SH-SY5Y (cell line): Measurements from ENCODE around the gene DPP10.

Experiments
- GATA2 ChIP-seq: IDR thresholded peaks from 2 replicates; pipeline ENCODE4 v1.6.1; 2011; ENCODE audit warnings: mild to moderate bottlenecking, low read depth, low read length
- GATA3 ChIP-seq: IDR thresholded peaks from 2 replicates; pipeline ENCODE4 v1.6.1; 2011; ENCODE audit warnings: low read depth, mild to moderate bottlenecking, low read length, moderate library complexity

DNA sequence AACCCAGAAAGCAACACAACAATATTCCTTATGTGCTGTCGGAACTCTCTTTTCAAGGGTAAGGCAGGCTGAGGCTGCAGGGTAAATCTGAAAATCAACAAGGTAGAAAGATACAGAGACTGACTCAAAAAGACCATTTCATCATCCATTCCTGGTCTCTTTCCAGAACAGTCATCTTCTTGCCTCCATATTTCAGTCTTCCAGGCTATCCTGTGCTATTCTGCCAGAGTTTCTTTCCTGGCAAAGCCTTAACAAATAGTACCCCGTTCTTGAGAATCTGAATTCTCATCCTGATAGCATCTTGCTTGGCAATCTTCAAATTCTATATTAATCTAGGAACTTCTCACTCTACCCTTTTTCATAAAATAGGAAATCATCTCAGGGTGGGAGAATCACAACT is 15.5 kb downstream of the DPP10 start:
- TF ChIP-seq GATA2, result no peak
- no peak for TF ChIP-seq GATA3
